GM12891 (cell line): ENCODE data around the gene AKT1.

Experiments
- POLR2A ChIP-seq: IDR thresholded peaks from 2 replicates; pipeline ENCODE4 v1.6.1; 2011; ENCODE audit warnings: low read depth, low read length, control low read depth
- POLR2AphosphoS5 ChIP-seq: IDR thresholded peaks from 2 replicates; pipeline ENCODE4 v1.6.1; 2011; ENCODE audit warnings: low read depth, low read length, control low read depth

DNA sequence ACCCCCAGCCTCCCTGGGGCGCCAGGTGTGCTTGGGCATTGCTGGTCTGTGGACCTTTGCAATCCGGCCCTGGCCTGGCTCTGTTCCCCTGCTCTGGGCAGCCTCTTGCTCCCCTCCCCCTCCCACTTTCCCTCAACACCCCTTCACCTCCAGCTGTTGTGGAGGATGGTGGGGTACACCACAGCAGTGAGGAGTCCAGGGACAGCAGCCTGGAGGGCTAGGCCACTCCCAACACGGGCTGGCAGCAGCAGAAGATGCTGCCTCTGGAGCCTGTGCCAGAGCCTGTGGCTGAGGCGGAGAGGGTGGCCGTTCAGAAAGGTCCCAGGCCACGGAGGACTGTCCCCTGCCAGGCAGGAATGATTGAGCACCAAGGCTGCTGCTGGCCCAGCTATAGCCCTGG is 12.9 kb upstream of the AKT1 start:
- TF ChIP-seq POLR2A: no peak
- TF ChIP-seq POLR2AphosphoS5: no peak
